Measurements from ENCODE around the gene PERP. TPM values are rescaled to one million over a fixed set of nuclear protein-coding genes. Genes with fewer than 3 reads are reported as not detected.

Gene PERP
- total and polyA plus RNA-seq, 8 donors = 13.7 to 46.6 (median 20.4) TPM

GRCh38 chr6:138078491-138078890 is 28.7 kb downstream of the PERP start:
- H3K27me3 ChIP-seq = no peaks in the 10 kb centered on the region
- intact Hi-C loops (cut with DNase I) = no loop called here
- ATAC-seq = no peak

GRCh38 chr6:138073264-138073663 is 34.0 kb downstream of the PERP start:
- Histone ChIP-seq H3K4me3 (no peak overlapping the region), H3K36me3 (no peaks in the 10 kb centered on the region), H3K9me3 (no peaks in the 10 kb centered on the region), H3K4me1 (no peaks in the 10 kb centered on the region), H3K27me3 (no peaks in the 10 kb centered on the region), H3K27ac (no peak overlapping the region)
- DNase-seq = no peak
- intact Hi-C loops (cut with DNase I) = no loop called here
- ATAC-seq = no peak
- FAIRE-seq = peak; percentile 88
- TF ChIP-seq CTCF (IDR thresholded peaks at IDR 0.05) = no peak
- WGBS, 2 donors = 95% methylated on average over 1 of the region's 1 CpG

More at GRCh38 chr6:138078491-138078890, 28.7 kb downstream of the PERP start:
- Histone ChIP-seq H3K27ac (no peak overlapping the region), H3K4me1 (no peaks in the 10 kb centered on the region), H3K4me3 (no peak overlapping the region), H3K9me3 (no peaks in the 10 kb centered on the region), H3K36me3 (no peaks in the 10 kb centered on the region)
- 71 to 81% methylated on average over 2 of the region's 2 CpGs for WGBS, 2 donors
- FAIRE-seq (no peak), DNase-seq (no peak)
- TF ChIP-seq CTCF (IDR thresholded peaks at IDR 0.05) = no peak

GRCh38 chr6:138063726-138064125 is 43.5 kb downstream of the PERP start:
- H3K27me3 ChIP-seq = no peaks in the 10 kb centered on the region
- 73 to 84% methylated on average over 2 of the region's 2 CpGs for WGBS, 2 donors
- no peaks in the 10 kb centered on the region for H3K4me1 ChIP-seq
- no peak for FAIRE-seq
- H3K9me3 ChIP-seq = no peaks in the 10 kb centered on the region
- no peak for TF ChIP-seq CTCF (IDR thresholded peaks at IDR 0.05)
- intact Hi-C loops (cut with DNase I) = no loop called here
- H3K27ac ChIP-seq = no peak overlapping the region
- no peaks in the 10 kb centered on the region for H3K36me3 ChIP-seq
- no peak for DNase-seq
- no peak overlapping the region for H3K4me3 ChIP-seq
- peak in 1 of 4 donors; percentile 29 for ATAC-seq

GRCh38 chr6:138054982-138055381 is 52.2 kb downstream of the PERP start:
- WGBS, 2 donors = 32 to 47% methylated on average over 1 of the region's 1 CpG
- FAIRE-seq (no peak), ATAC-seq (no peak), DNase-seq (no peak)
- Histone ChIP-seq H3K27ac (no peak overlapping the region), H3K27me3 (no peaks in the 10 kb centered on the region), H3K4me1 (no peaks in the 10 kb centered on the region), H3K9me3 (no peaks in the 10 kb centered on the region), H3K4me3 (no peak overlapping the region), H3K36me3 (no peaks in the 10 kb centered on the region)
- TF ChIP-seq CTCF (IDR thresholded peaks at IDR 0.05) = no peak
- intact Hi-C loops (cut with DNase I) = no loop called here

GRCh38 chr6:138052783-138053182 is 54.4 kb downstream of the PERP start:
- 76 to 93% methylated on average over 3 of the region's 3 CpGs for WGBS, 2 donors
- Histone ChIP-seq H3K9me3 (no peaks in the 10 kb centered on the region), H3K4me1 (no peaks in the 10 kb centered on the region), H3K36me3 (no peaks in the 10 kb centered on the region), H3K27me3 (no peaks in the 10 kb centered on the region), H3K27ac (no peak overlapping the region), H3K4me3 (no peak overlapping the region)
- intact Hi-C loops (cut with DNase I) = no loop called here
- no peak for TF ChIP-seq CTCF (IDR thresholded peaks at IDR 0.05)
- DNase-seq = no peak
- FAIRE-seq = no peak
- ATAC-seq = no peak

All from pancreas (tissue), 10 donors.